ENCODE results near the gene FLNB. TPM values are rescaled to one million over a fixed set of nuclear protein-coding genes. Genes with fewer than 3 reads are reported as not detected.

Gene FLNB
- total and polyA plus RNA-seq, 2 of the 13 experiments (the other 11 are each of a cell fraction or from before 2014, with no cell fraction given) = 106 to 130 TPM

DNA sequence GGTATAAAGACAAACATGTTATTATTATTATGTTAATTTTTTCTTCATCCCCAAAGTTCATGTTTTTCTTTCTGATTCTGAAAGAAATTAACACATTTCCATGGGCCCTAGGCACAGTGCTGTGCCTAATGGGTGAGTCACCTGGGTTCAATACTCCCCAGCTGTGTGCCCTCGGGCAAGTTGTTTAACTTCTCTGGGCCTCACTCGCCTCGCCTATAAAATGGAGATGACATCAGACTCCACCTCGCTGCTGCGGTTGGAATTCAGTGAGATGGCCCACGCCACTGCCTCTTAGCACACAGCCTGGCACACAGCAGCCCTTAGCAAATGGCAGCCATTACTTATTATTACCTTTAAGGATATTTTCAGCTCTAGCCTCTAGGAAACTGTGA lies 179.9 kb downstream of the FLNB start (continued):
- no peak for TF ChIP-seq HOXA3 (CRISPR knock-in tag; IDR thresholded peaks at IDR 0.05)
- no peak for TF ChIP-seq ZBTB10 (CRISPR knock-in tag; IDR thresholded peaks at IDR 0.05; ENCODE audit: borderline replicate concordance)
- TF ChIP-seq MED13 (CRISPR knock-in tag; IDR thresholded peaks at IDR 0.05) = no peak
- no peak for TF ChIP-seq SMAD3 (CRISPR knock-in tag; IDR thresholded peaks at IDR 0.05)
- TF ChIP-seq ZBTB8A (CRISPR knock-in tag; IDR thresholded peaks at IDR 0.05; ENCODE audit: borderline replicate concordance, low read depth) = no peak
- no peak for TF ChIP-seq NCOA1 (CRISPR knock-in tag; IDR thresholded peaks at IDR 0.05)
- TF ChIP-seq ZNF235 (CRISPR knock-in tag; IDR thresholded peaks at IDR 0.05; ENCODE audit: borderline replicate concordance) = no peak
- TF ChIP-seq ZIK1 (CRISPR knock-in tag; IDR thresholded peaks at IDR 0.05; ENCODE audit: borderline replicate concordance, low read depth) = no peak
- TF ChIP-seq GATAD1 (CRISPR knock-in tag; IDR thresholded peaks at IDR 0.05) = no peak
- 0 out of 2 replicates have a peak, but pooled peaks have one; percentile 16 for TF ChIP-seq FOSL2 (CRISPR knock-in tag; IDR thresholded peaks at IDR 0.05)
- TF ChIP-seq ZMYM3 (CRISPR knock-in tag; IDR thresholded peaks at IDR 0.05) = 0 out of 2 replicates have a peak, but pooled peaks have one; percentile 13
- TF ChIP-seq CTCF (CRISPR knock-in tag; IDR thresholded peaks at IDR 0.05) = no peak
- no peak for TF ChIP-seq SAFB2 (CRISPR knock-in tag; IDR thresholded peaks at IDR 0.05; ENCODE audit: borderline replicate concordance, low read depth)
- TF ChIP-seq, protein P1, sequence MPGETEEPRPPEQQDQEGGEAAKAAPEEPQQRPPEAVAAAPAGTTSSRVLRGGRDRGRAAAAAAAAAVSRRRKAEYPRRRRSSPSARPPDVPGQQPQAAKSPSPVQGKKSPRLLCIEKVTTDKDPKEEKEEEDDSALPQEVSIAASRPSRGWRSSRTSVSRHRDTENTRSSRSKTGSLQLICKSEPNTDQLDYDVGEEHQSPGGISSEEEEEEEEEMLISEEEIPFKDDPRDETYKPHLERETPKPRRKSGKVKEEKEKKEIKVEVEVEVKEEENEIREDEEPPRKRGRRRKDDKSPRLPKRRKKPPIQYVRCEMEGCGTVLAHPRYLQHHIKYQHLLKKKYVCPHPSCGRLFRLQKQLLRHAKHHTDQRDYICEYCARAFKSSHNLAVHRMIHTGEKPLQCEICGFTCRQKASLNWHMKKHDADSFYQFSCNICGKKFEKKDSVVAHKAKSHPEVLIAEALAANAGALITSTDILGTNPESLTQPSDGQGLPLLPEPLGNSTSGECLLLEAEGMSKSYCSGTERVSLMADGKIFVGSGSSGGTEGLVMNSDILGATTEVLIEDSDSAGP (CRISPR knock-in tag; IDR thresholded peaks at IDR 0.05; ENCODE audit: borderline replicate concordance) = no peak
- TF ChIP-seq ZNF800 (CRISPR knock-in tag; IDR thresholded peaks at IDR 0.05) = no peak
- TF ChIP-seq, protein P2, sequence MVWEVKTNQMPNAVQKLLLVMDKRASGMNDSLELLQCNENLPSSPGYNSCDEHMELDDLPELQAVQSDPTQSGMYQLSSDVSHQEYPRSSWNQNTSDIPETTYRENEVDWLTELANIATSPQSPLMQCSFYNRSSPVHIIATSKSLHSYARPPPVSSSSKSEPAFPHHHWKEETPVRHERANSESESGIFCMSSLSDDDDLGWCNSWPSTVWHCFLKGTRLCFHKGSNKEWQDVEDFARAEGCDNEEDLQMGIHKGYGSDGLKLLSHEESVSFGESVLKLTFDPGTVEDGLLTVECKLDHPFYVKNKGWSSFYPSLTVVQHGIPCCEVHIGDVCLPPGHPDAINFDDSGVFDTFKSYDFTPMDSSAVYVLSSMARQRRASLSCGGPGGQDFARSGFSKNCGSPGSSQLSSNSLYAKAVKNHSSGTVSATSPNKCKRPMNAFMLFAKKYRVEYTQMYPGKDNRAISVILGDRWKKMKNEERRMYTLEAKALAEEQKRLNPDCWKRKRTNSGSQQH (CRISPR knock-in tag; IDR thresholded peaks at IDR 0.05; ENCODE audit: low read depth) = no peak
- TF ChIP-seq HMG20A (CRISPR knock-in tag; IDR thresholded peaks at IDR 0.05; ENCODE audit: borderline replicate concordance) = no peak
- TF ChIP-seq MEIS1 (CRISPR knock-in tag; IDR thresholded peaks at IDR 0.05; ENCODE audit: borderline replicate concordance) = no peak
- TF ChIP-seq TBL1XR1 (IDR thresholded peaks at IDR 0.05; ENCODE audit: borderline replicate concordance, low read length, partially characterized antibody) = no peak
- TF ChIP-seq MED8 (CRISPR knock-in tag; IDR thresholded peaks at IDR 0.05; ENCODE audit: insufficient replicate concordance) = no peak
- peak; percentile 98 for TF ChIP-seq ZNF768 (CRISPR knock-in tag; IDR thresholded peaks at IDR 0.05)
- TF ChIP-seq REXO4 (CRISPR knock-in tag; IDR thresholded peaks at IDR 0.05; ENCODE audit: borderline replicate concordance) = no peak
